Prostate gland (tissue), 2 donors: Measurements from ENCODE around the gene MSMP.

Experiments
- POLR2A ChIP-seq: fragments of 450-650 bp; IDR thresholded peaks from one replicate; pipeline ENCODE4 v1.6.1; 2016; ENCODE audit warnings: antibody characterized with exemption, mild to moderate bottlenecking
- POLR2AphosphoS5 ChIP-seq: sonication (generic); formaldehyde crosslinking; IDR thresholded peaks from one replicate; pipeline ENCODE4 v1.6.1; 2017; ENCODE audit warnings: antibody characterized with exemption
- TF ChIP-seq, protein P1 (sequence below), 4 experiments: fragments of 200-600 bp in 2 of 4; fragments of 450-650 bp in 2 of 4; sonication (generic) in 2 of 4; IDR thresholded peaks; 1 replicate in 3 of 4; 2 replicates in 1 of 4; pipeline ENCODE4 v1.5.1; 2016 to 2019; ENCODE audit warnings: antibody characterized with exemption in 4 of 4, mild to moderate bottlenecking in 2 of 4, moderate library complexity in 2 of 4

DNA sequence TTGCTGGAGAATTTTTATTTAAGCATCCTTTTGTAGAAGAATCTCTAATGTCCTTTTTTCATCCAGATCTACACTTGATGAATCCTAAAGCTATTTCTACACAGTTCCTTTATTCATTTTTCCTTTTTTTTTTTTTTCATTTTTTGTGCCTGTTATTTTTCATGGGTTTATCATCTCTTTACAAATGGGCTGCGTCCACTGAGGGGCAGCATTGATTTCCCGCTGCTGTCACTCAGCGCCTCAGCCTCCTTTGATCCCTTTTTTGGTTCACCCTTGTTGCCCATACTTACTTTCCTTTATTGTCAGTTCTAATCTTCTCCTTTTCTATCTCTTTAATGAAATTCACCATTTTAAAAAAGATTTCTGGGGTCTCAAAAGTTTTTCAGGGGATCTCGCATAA is 5.7 kb upstream of the MSMP start:
- TF ChIP-seq, protein P1, sequence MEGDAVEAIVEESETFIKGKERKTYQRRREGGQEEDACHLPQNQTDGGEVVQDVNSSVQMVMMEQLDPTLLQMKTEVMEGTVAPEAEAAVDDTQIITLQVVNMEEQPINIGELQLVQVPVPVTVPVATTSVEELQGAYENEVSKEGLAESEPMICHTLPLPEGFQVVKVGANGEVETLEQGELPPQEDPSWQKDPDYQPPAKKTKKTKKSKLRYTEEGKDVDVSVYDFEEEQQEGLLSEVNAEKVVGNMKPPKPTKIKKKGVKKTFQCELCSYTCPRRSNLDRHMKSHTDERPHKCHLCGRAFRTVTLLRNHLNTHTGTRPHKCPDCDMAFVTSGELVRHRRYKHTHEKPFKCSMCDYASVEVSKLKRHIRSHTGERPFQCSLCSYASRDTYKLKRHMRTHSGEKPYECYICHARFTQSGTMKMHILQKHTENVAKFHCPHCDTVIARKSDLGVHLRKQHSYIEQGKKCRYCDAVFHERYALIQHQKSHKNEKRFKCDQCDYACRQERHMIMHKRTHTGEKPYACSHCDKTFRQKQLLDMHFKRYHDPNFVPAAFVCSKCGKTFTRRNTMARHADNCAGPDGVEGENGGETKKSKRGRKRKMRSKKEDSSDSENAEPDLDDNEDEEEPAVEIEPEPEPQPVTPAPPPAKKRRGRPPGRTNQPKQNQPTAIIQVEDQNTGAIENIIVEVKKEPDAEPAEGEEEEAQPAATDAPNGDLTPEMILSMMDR (IDR thresholded peaks at IDR 0.05), result no peak
- TF ChIP-seq POLR2AphosphoS5 (no peak), POLR2A (no peak)
